GM19467 (cell line): ENCODE measurements around the gene PCSK6.

Source experiments
- ATAC-seq: cut with Tn5 transposase; IDR thresholded peaks from one replicate; pipeline ENCODE4 v1.9.1; 2021; ENCODE audit warnings: mild to moderate bottlenecking, moderate library complexity; ENCODE audit not compliant: unreplicated experiment

Gene PCSK6

DNA sequence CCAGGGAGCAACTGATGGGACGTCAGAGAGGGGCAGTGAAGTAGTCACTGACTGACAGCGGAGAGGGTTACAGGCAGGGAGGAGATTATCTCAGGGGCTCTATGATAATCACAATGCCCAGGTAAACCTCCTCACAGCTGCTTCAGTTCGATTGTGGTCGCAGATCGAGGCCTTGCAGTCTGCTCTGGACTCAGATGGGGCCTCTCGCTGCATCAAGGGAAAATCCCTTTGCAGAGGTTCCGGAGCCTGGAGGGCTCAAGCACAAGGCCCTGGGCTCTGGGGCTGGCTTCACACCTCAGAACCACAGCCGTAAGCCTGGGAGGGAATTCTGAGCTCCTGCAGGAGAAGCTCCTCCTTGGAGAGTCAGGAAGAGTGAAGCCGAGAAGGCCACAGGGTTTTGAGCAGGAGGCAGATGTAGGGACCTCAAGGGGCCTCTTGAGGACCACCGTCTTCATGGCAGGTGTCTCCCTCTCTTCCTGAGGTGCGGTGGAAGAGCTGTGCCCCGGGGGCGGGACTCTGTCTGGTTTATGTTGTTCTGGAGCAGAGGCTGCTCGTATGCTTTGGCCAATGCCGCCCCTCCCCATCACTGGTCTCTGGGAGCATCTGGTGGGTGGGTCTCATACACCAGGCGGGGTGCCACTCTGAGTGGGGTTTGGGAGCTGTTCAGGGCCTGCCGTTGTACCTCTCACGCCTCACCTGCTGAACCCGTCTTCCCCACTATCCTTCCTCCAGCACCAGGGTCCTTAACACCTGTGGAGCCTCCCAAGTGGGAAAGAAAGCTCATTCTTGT is 175.0 kb downstream of the PCSK6 start:
- ATAC-seq: no peak

DNA sequence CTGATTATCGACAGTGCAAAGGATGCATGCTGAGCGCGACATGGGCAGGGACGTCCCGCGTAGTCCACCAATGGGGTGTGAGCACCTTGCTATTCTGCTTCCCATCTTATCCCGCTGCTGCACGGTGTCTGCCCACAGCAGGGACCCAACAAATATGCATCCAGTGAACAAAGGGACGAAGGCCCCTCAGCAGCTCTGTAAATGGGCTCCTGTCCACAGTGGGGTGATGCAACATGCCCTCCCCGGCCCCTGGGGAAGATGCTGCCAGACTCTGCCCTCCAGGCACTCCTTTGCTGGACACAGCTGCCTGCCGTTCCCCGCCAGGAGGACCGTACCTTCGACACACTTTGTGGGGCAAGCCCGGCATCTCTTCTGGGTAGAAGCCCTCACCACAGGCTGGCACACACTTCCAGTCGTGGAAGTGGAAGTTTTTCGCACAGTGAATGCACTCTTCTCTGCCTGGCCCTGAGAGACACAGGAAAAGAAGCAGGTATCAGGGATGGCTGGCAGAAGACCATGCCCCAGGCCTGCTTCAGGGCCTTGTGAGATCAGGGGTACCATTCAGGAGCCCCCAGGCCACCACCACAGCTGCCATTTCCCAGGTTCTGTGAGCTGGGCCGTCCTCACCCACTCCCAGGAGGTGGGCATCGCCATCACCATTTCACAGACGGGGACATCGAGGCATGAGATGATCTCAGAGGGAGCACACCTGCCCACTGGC is 176.3 kb downstream of the PCSK6 start:
- no peak for ATAC-seq

DNA sequence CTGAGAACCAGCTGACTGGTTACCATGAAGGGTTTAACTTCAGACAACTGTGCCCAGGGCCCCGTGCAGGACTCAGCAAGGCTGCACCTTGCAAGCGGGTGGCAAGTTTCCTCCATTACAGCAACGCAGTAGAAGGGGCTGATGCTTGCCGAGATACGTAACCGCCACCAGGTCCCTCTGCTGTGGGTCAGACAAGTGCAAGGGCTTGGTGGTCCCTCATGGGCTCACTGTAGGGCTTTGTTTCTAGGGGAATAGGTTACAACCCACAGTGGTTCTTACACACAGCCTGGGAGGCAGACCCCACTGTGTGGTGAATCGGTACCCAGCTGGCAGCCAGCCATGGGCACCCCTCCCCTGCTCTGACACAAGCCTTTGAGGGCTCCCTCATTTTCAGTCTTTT is 179.0 kb downstream of the PCSK6 start:
- ATAC-seq: no peak

DNA sequence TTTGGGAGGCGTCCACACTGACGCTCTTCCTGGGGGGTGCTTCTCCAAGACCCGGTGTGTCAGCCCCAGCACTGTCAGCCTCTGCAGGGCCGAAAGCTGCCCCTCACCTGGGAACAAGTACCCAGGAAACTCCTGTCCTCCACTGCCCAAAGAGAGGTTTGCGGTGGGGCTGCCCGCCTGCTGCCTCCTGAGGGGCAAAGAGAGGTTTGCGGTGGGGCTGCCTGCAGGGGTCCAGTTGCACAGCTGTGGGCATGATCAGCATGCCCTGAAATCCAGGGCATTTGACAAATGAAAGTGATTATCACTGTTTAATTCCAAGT is 179.4 kb downstream of the PCSK6 start:
- ATAC-seq: no peak

DNA sequence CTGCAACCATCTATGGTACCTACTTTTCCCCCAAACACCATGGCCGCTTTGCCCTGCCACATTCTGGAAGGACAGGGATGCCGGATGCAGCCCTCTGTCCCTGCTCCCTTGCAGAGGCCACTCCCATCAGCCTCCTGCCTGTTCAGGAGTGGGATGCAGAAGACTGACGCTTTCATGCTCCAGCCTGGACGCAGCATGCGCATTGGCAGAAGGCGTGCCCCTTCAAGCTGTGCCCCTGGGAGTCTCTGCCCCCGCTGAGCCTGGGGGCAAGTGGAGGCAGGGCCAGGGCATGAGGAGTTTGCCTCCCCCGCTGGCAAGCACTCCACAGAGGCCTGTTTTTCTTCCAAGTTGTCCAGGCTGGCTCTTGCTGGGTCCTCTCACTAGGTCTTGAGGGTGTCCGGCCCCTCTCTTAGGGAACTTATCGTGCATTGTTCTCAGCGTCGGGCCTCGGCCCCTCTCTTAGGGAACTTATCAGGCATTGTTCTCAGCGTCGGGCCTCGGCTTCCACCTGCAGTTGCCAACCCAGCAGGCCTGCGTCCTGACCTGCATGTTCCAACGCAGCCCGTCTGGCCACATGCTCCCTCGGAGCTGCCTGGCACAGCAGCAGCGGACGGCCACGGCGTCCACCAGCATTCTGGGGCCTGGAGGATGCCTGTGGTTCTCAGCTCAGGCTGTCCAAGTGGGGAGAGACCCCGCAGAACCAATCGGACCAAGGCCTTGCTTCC is 179.9 kb downstream of the PCSK6 start:
- no peak for ATAC-seq

DNA sequence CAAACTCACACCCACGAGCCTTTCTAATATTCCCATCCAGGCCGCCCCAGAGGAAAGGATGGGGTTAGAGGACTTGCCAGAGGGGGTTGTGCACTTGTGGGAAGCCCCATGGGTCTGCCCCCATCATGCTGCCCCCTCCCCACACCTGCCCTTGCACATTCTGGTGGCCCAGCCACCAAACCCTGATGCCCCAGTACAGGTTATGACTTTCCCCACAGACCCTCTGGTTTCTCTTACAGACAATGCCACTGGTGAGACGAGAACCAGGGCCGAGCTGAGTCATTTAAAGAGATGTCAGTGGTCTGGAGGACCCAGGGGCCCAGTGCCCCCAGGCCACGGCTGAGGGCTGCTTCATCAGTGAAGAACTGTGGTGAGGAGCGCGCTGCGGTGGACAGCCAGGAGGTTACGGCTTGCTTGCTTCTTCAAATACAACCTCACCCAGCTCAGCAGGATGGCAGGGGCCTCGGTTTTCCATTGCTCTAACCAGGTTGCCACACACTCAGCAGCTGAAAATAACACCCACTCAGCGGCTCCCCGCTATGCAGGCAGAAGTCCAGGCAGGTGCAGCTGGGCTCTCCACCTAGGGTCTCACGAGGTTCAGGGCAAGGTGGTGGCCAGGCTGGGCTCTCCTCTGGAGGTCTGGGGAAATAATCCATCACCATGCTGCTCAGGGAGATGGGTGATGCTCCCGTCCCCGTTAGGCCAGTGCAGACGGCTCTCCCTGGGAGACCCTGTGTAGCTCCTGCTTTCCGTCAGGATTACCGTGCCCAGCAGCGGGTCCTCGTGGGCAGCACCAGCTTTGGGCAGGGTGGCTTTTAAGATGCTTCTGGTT is 180.7 kb downstream of the PCSK6 start:
- no peak for ATAC-seq

DNA sequence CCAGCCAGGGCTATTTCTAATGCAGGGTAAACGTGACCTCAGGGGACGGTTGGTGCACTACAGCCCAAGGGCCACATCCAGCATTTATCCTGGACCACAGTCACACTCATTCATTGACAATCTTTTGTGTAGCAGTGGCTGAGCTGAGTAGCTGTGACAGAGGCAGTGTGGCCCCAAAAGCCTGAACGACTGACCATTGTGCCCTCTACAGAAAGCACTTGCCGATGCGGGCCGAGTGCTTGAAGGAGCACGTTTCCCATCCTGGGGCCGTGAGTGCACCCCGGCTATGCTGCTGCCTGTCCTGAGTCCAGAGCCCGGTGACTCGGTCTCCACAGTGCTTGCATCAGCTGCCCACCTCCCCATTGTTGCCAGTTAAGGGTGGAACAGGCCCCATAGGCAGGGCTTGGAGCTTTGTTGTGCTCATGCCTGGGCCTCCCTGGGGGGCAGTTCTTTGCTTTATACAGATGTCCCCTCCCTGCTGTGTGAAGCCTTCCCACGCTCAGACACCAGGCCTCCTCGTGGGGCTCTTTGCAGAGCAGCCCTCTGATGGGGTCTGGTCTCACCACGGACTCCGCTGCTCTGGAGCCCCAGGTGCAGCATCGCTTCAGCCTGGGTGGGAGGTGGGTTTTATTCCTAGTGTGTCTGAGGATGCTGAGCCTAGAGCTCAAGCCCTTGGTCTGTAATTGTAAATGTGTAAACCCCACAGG is 181.5 kb downstream of the PCSK6 start:
- no peak for ATAC-seq

DNA sequence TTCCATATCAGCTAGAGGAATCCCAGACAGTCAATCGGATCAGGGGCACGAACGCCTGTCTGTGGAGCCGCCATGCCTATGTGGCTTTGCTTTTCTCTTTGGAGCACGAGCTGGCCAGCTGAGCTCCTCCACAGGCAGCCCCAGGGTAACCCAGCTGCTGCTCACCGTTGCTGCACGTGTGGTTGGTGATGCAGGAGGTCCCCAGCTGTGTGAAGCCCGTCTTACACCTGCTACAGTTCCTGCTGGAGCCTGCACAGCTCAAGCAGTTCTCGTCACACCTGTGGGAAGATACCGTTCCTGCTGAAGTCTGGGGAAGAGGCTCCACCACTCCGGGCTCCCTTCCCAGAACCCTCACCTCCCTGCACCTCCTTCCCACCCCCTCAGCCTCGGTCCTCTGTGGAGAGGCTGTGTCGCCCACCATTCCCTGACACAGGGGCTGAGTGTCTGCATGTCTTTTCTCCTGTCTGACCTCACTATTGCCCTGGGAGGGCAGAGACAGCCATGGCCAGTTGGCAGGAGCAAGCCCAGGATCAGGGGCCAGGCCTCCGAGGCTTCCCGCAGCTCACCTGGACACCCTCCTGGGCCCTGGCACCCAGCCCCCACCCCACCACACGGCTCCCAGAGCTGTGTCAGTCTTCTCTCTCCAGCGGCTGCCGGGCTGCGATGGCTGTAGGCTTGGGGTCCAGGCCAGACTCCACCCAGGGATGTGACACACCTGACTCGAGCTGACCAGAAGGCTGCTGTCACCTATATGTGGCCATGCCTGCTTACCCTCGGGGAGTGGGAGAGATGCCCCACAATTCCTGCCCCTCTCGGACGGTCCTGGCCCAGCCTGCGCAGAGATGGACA is 182.2 kb downstream of the PCSK6 start:
- no peak for ATAC-seq

DNA sequence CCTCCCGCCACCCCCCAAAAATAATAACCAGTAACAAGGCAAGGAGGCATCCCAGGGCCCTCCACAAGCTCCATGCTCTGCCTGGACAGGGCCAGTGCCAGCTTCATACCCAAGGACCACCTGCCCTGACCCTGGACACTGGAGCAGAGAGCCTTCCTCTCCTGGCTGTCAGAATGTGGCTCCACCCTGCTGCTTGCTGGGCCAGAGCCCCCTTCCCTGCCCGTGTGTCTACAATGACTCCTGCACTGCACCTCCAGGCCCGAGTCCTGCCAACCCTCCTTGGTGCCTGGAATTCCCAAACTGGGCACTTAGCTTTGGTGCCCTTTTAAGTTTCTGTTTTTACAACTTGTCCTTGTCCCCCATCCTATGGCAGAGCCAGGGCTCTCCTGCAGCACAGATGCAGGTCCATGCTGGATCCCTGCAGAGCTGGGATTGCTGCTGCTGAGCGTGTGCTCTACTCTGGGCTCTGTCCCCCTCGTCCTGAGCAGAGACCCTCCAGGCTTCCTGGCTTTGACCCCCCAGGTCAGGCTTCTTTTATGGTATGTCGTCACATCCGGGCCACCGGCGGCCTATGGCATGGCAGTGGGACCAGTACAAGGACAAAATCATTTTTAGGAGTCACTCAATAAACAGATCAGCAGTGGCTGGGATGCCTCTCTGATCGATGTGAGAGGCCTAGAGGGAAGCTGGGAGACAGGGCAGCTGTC is 183.0 kb downstream of the PCSK6 start:
- no peak for ATAC-seq

DNA sequence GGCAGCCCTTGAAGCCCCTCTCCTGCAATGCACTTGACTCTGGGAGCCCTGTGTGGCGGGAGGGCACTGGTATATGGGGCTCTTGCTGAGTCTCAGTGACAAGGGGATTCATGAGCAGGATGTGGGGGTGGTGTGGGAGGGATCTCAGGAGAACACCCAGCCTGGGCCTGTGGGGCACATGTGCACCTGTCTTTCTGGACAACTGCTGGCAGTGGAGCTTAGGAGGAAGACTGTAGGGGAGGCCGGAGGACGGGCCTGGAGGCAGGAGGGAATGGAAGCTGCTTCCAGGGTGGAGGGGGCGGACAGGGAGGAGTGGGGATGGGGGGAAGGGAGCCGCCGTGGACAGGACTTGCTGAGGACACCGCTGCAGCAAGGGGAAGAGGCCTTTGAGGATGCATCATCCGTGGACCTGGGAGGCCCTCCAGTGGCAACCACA is 183.7 kb downstream of the PCSK6 start:
- ATAC-seq: no peak

DNA sequence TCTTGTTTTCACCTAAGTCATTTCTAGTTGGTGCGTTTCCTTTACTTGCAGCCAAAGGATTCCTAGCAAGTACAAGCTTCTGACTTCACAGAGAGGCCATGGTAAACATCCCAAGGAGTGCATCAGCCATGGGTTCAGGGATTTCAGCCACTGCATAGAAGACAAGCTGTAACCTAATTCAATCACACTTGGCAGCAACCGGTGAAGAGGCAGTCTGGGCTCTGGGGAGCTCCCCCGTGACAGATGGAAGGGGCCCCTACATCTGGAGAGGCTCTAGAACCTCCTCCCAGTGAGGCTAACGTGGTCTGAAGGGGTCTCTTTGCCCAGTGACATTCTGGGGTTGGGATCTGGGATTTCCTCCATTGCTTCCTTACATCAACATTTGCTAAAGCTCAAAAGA is 186.1 kb downstream of the PCSK6 start:
- ATAC-seq: no peak

DNA sequence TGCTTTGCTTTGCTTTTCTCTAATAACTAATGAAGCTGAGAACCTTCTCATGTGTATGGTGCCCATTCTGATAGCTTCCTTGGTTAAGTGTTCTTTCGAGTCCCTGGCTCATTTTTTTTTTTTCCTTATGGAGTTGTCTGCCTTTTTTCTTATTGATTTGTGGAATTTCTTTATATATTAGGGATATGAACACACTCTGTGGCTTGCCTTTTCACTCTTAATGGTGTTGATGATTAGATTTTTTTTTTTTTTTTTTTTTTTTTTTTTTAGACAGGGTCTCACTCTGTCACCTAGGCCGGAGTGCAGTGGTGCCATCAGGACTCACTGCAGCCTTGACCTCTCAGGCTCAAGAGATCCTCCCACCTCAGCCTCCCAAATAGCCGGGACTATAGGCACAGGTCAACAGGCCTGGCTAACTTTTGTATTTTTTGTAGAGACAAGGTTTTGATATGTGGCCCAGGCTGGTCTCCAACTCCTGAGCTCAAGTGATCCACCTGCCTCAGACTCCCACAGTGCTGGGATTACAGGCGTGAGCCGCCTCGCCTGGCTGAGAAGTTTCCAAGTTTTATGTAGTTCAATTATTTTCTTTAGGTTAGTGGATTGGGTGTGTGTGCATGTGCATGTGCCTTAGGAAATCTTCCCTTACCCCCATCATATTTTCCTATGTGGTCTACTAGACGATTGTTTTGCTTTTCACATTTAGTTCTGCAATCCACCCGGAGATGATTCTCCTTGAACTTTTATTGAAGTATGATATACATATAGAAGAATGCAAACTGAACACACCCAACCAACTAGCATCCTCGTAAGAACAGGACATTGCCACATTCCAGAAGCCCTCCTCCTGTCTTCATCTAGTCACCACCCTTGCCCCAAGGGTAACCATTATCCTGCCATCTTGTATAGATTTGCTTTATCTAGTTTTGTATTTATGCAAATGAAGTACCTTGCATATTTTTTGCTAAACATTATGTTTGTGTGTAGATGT is 192.8 kb downstream of the PCSK6 start:
- ATAC-seq: no peak

DNA sequence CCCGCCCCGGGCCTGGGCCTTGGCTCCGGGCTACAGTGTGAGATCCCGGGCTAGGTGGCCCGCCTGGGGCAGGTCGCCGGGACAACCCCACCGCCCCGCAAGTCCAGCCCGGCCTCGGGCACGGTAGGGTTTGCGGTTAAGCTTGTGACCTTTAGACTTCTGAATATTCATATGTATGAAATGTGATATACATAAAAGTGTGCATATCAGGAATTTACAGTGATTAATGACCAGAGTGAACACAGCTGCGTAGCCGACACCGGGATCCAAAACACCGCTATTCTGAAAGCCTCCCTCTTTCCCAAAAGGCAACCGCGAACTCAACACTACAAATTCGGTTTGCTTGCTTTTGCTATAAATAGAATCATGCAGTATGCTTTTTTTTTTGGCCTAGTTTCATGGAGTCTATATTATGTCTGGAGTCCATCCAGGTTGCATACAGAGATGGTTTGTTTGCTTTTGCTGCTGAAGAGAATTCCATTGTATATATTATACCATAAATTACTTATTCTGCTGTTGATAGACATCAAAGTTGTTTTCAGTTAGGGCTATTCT is 193.8 kb downstream of the PCSK6 start:
- no peak for ATAC-seq

DNA sequence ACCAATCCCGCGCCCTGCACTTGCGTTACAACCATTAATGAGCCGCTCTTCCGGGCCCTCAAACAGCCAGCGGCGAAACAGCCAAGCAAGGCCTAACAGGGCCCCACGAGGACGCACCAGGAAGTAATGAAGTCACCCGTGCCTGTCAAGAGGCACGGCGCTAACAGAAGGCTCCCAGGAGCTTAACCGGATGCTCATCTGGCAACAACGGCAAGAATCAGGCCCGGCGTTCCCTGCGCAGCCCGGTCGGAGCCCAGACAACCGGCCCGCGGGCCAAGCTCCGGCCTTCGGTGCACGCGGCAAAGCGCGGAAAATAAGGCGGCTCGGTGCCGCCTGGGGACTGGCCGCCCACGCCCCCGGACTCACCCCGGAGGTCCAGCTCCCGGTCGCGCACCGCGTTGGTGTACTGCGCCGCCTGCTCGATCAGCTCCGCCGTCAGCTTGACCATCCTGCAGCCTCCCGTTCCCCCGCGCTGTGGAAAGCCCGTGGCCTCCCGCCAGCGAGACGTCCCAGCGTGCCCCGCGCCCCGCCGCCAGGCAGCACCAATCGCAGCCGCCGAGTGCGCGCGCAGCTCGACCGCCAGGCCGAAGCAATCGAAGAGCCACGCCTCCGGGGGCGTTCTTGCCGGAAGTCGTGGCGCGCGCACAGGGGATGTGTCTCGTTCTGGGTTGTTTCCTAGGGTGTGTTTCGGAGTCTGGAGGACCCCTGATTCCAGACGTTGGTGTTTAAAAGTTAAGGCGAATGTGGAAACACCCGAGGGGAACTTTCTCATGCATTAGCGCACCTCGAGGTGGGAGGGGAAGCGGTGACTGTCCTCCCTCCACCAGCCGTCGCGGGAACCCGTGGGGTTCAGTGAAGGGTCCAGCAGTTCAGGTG is 194.5 kb downstream of the PCSK6 start, which contains the start of gene SNRPA1:
Gene SNRPA1, minus strand, starts transcription at position 518 of the 876 bp plus-strand sequence. Its CDS starts 70 bp downstream, at position 448.
- peak; percentile 67 for ATAC-seq

DNA sequence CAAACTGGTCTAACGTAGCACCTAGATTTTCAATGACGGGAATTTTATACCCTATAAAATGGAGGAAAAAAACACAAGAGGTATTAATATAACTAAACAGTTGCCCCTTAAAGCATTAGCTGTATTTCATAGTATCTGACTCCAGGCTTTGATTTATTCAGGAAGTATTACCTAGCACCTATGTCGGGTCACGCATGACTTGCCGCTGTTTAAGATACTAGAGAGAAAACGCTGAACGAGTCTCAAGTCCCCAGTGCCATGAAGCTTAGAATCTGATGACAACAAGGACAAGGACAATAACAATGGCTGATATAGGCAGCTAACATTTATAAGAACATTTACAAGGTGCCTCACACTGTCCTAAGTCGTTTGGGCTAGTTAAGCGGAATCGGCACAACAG is 196.4 kb downstream of the PCSK6 start:
- ATAC-seq: no peak

DNA sequence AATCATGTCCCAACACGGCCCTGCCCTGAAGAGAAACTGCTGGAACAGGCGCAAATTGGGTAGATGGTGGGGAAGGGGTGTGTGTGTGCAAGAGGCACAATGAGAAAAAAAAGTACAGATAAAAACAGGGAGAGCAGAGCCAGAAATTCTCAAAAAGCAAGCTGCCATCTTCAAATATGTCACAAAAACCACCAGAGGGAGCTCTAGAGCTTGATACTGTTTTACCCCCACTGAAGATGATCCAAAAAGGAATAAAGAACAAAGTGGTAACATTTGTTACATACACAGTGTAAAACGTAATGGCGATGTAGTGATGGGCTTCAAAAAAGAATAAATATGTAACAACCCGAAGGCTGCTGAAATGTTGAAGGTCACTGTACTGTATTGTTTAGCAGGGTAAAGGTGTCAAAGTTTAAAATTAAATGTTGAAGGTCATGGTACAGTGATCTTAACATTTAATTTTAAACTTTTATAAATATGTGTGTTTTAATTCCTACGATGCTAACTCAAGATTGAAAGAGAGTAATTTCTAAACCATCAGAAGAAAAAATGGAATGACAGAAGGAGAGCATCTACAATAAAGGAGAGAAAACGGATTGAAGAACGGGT is 200.5 kb downstream of the PCSK6 start:
- no peak for ATAC-seq
